Measurements from ENCODE around the gene GSTM2. TPM values are rescaled to one million over a fixed set of nuclear protein-coding genes. Genes with fewer than 3 reads are reported as not detected.

GSTM2 gene
- total RNA-seq, 1 experiment from 2014 or later: 5.9 TPM

GRCh38 chr1:109712321-109712864, 44.5 kb downstream of the GSTM2 start:
- ChIA-PET POLR2A (no interaction called here), CTCF (no interaction called here), RAD21 (ENCODE audit: low non-redundant PET in 1 of 2, low total read pairs in 2 of 2, uncharacterized antibody in 2 of 2, unreplicated experiment in 2 of 2) (no interaction called here)
- Histone ChIP-seq H3K4me2 (ENCODE audit: low read length) (no peak overlapping the region), H3K36me3 (ENCODE audit: control insufficient read depth in 1 of 2, insufficient read depth in 2 of 2, low read length in 2 of 2) (no peaks in the 10 kb centered on the region), H3K9me2 (ENCODE audit: insufficient read depth) (no peaks in the 10 kb centered on the region), H4K20me1 (ENCODE audit: insufficient read depth) (no peaks in the 10 kb centered on the region), H2AFZ (ENCODE audit: low read depth, low read length, poor library complexity, severe bottlenecking) (no peak overlapping the region), H3K9ac (ENCODE audit: low read length) (no peak overlapping the region), H3K9me3 (ENCODE audit: control insufficient read depth in 1 of 2, insufficient read depth in 1 of 2, low read depth in 1 of 2, low read length in 2 of 2) (peaks cover 0 to 6% of the 10 kb centered on the region in 2 experiments; a peak in 1 of 4 replicates), H3K79me2 (ENCODE audit: insufficient read depth, low read length) (no peaks in the 10 kb centered on the region), H3K27ac (ENCODE audit: low read depth, low read length) (no peak overlapping the region), H3K27me3 (ENCODE audit: insufficient read depth, low read length) (no peaks in the 10 kb centered on the region), H3K4me3 (replicated peaks in 1 of 2; ENCODE audit: low read depth in 1 of 2, low read length in 2 of 2) (no peak overlapping the region), H3K4me1 (ENCODE audit: control insufficient read depth in 1 of 2, insufficient read depth in 2 of 2, low read length in 2 of 2) (no peaks in the 10 kb centered on the region)
- no TSS peak for BruUV-seq (replicated peaks)
- intact Hi-C loops (cut with micrococcal nuclease): no loop called here
- no peak for TF ChIP-seq RAD21 (IDR thresholded peaks at IDR 0.05; ENCODE audit: low read depth)
- no peak for TF ChIP-seq EZH2 (IDR thresholded peaks at IDR 0.05)
- no peak for TF ChIP-seq JUND (IDR thresholded peaks at IDR 0.05)
- no peak for TF ChIP-seq TCF7L2 (IDR thresholded peaks at IDR 0.05; ENCODE audit: borderline replicate concordance, extremely low read depth, insufficient read depth, insufficient read length)
- no peak for TF ChIP-seq MAX (IDR thresholded peaks at IDR 0.05)
- TF ChIP-seq REST (IDR thresholded peaks at IDR 0.05; ENCODE audit: low read depth): no peak
- ATAC-seq (no peak), DNase-seq (ENCODE audit: low read depth, low spot score) (no peak)
